Heart left ventricle (tissue), 13 donors: ENCODE data around the gene DAB2.

Source experiments
- POLR2A ChIP-seq, 2 donors: fragments of 450-650 bp; IDR thresholded peaks; one replicate each; pipeline ENCODE4 v1.6.1; 2017; ENCODE audit warnings: antibody characterized with exemption in 2 of 2, mild to moderate bottlenecking in 2 of 2, moderate library complexity in 2 of 2
- TF ChIP-seq, protein P1 (sequence below), 12 donors: fragments of 200-600 bp; sonication (generic) in 4 of 12; IDR thresholded peaks; one replicate each; pipeline versions ENCODE4 v1.5.0 to v1.8.0; 2018 to 2022; ENCODE audit warnings: antibody characterized with exemption in 12 of 12, mild to moderate bottlenecking in 5 of 12
- donor health status: ischemic (EF 13 %, LVEDD 7.1; RV severe dilation, severe dysfunction).
- donor health status: DM: no; HTN: yes; CAD: no.
- donor health status: DM: no; HTN: no; CAD: no.
- donor health status: ischemic (EF 25% LVEDD 6.9; RV normal size, moderate dysfunction).
- donor health status: ischemic (EF 25% LVEDD 5.7; RV mildly dilated, moderate dysfunction).
- donor health status: ischemic (EF 35%, LVEDD 5.7; RV mildly dilated, moderate dysfunction).
- donor health status: nonischemic (EF 11% LVEDD 7.7; RV severe dilation, severe dysfunction).
- donor health status: DM: yes; HTN: yes; CAD: no.
- donor health status: PGD.
- donor health status: ischemic (EF 29% LVEDD 5.4; RV normal size, mild dysfunction).
- donor health status: nonischemic (EF 23%, LVEDD 6.1; RV moderate dilation, normal function).

GRCh38 chr5:39349484-39349883 lies 75.3 kb downstream of the DAB2 start:
- TF ChIP-seq, protein P1, sequence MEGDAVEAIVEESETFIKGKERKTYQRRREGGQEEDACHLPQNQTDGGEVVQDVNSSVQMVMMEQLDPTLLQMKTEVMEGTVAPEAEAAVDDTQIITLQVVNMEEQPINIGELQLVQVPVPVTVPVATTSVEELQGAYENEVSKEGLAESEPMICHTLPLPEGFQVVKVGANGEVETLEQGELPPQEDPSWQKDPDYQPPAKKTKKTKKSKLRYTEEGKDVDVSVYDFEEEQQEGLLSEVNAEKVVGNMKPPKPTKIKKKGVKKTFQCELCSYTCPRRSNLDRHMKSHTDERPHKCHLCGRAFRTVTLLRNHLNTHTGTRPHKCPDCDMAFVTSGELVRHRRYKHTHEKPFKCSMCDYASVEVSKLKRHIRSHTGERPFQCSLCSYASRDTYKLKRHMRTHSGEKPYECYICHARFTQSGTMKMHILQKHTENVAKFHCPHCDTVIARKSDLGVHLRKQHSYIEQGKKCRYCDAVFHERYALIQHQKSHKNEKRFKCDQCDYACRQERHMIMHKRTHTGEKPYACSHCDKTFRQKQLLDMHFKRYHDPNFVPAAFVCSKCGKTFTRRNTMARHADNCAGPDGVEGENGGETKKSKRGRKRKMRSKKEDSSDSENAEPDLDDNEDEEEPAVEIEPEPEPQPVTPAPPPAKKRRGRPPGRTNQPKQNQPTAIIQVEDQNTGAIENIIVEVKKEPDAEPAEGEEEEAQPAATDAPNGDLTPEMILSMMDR (IDR thresholded peaks at IDR 0.05), result no peak
- no peak for TF ChIP-seq POLR2A (IDR thresholded peaks at IDR 0.05)
